Keratinocyte (primary cell): ENCODE measurements around the gene CHN2. TPM values are rescaled to one million over a fixed set of nuclear protein-coding genes. Genes with fewer than 3 reads are reported as not detected.

Experiments
- DNase-seq: peaks from one replicate; pipeline ENCODE4 v3.0.0-alpha.2; 2011; ENCODE audit warnings: low read depth, missing footprints, low spot score
- FAIRE-seq: peaks from 2 replicates; lab custom pipeline; 2011; peaks lifted over from hg19 to GRCh38; lab: Jason Lieb, UNC
- H2AFZ ChIP-seq: 2 replicates; pipeline ENCODE4 v1.6.0; 2012; ENCODE audit warnings: low read length, control low read depth, inconsistent platforms; ENCODE audit not compliant: control insufficient read depth
- H3K27ac ChIP-seq: 2 replicates; pipeline ENCODE4 v1.5.1; 2011; ENCODE audit warnings: low read length; ENCODE audit not compliant: control insufficient read depth, insufficient read depth
- H3K27me3 ChIP-seq: 3 replicates; pipeline ENCODE4 v1.6.0; 2011; ENCODE audit warnings: low read length; ENCODE audit not compliant: control insufficient read depth, insufficient read depth; ENCODE audit errors: extremely low read depth
- H3K36me3 ChIP-seq, 2 experiments: 2 replicates in 1 of 2; 3 replicates in 1 of 2; pipeline ENCODE4 v1.5.1; 2011; ENCODE audit warnings: low read length in 2 of 2, mild to moderate bottlenecking in 1 of 2; ENCODE audit not compliant: control insufficient read depth in 2 of 2, insufficient read depth in 2 of 2; ENCODE audit errors: extremely low read depth in 1 of 2
- H3K4me1 ChIP-seq: 3 replicates; pipeline ENCODE4 v1.5.1; 2011; ENCODE audit warnings: low read length; ENCODE audit not compliant: control insufficient read depth, insufficient read depth; ENCODE audit errors: extremely low read depth
- H3K4me2 ChIP-seq: 3 replicates; pipeline ENCODE4 v1.6.0; 2011; ENCODE audit warnings: low read depth, low read length; ENCODE audit not compliant: control insufficient read depth, insufficient read depth; ENCODE audit errors: extremely low read depth
- H3K4me3 ChIP-seq, 3 experiments: fragments of 200-600 bp in 1 of 3; sonication (generic) in 1 of 3; 2 replicates in 2 of 3; 3 replicates in 1 of 3; pipeline ENCODE4 v1.5.1; 2011 to 2016; ENCODE audit warnings: low read length in 3 of 3, mild to moderate bottlenecking in 3 of 3, control low read depth in 2 of 3, inconsistent platforms in 1 of 3, low read depth in 1 of 3, mixed read lengths in 1 of 3, mixed run types in 1 of 3, moderate library complexity in 1 of 3; ENCODE audit not compliant: control insufficient read depth in 2 of 3, insufficient read depth in 2 of 3; ENCODE audit errors: extremely low read depth in 1 of 3
- H3K79me2 ChIP-seq: 2 replicates; pipeline ENCODE4 v1.6.0; 2012; ENCODE audit warnings: low read length; ENCODE audit not compliant: control insufficient read depth, insufficient read depth
- H3K9ac ChIP-seq: 3 replicates; pipeline ENCODE4 v1.6.0; 2011; ENCODE audit warnings: low read length; ENCODE audit not compliant: control insufficient read depth, insufficient read depth; ENCODE audit errors: extremely low read depth
- H3K9me1 ChIP-seq: 3 replicates; pipeline ENCODE4 v1.6.0; 2011; ENCODE audit warnings: low read length; ENCODE audit not compliant: control insufficient read depth, insufficient read depth; ENCODE audit errors: extremely low read depth
- H3K9me3 ChIP-seq: 2 replicates; pipeline ENCODE4 v1.5.1; 2012; ENCODE audit warnings: low read depth, low read length; ENCODE audit not compliant: control insufficient read depth
- H4K20me1 ChIP-seq: 3 replicates; pipeline ENCODE4 v1.6.0; 2011; ENCODE audit warnings: low read length; ENCODE audit not compliant: control insufficient read depth, insufficient read depth; ENCODE audit errors: extremely low read depth
- CTCF ChIP-seq, 3 experiments: IDR thresholded peaks in 1 of 3; conservative IDR thresholded peaks in 1 of 3; optimal IDR thresholded peaks in 1 of 3; 2 replicates in 2 of 3; 3 replicates in 1 of 3; pipeline versions ENCODE3 to v1.5.1; 2011; ENCODE audit warnings: low read length in 3 of 3, mild to moderate bottlenecking in 3 of 3, moderate library complexity in 2 of 3, control low read depth in 1 of 3, inconsistent platforms in 1 of 3; ENCODE audit not compliant: insufficient read depth in 2 of 3; ENCODE audit errors: extremely low read depth in 1 of 3
- EZH2 ChIP-seq: IDR thresholded peaks from one replicate; pipeline ENCODE4 v1.6.1; 2012; ENCODE audit warnings: inconsistent platforms, mild to moderate bottlenecking, low read length, moderate library complexity
- dilution Hi-C: fragments of 300-500 bp; cut with MboI; formaldehyde crosslinking; loops from one replicate; pipeline ENCODE4 v1.7.0; 2020; ENCODE audit warnings: low sequenced_read_pairs; ENCODE audit not compliant: extremely low pct_ligation_motif_present
- polyA plus RNA-seq, 5 experiments: library from polyadenylated mRNA; depleted of rRNA in 3 of 5; stranded (reverse) in 3 of 5; stranded (forward) in 1 of 5; unstranded in 1 of 5; fragments of >200 nt; gene quantifications; 1 replicate in 1 of 5; 2 replicates in 3 of 5; 3 replicates in 1 of 5; pipeline versions ENCODE4 v1.2.1 to v1.2.3, GENCODE V29; 2011 to 2012; ENCODE audit warnings: missing spikeins in 2 of 5, low read depth in 1 of 5, low replicate concordance in 1 of 5

Gene CHN2
- polyA plus RNA-seq, 1 donor (not counting 4 experiments of a cell fraction or from before 2014, with no cell fraction given) = 1.8 TPM

DNA sequence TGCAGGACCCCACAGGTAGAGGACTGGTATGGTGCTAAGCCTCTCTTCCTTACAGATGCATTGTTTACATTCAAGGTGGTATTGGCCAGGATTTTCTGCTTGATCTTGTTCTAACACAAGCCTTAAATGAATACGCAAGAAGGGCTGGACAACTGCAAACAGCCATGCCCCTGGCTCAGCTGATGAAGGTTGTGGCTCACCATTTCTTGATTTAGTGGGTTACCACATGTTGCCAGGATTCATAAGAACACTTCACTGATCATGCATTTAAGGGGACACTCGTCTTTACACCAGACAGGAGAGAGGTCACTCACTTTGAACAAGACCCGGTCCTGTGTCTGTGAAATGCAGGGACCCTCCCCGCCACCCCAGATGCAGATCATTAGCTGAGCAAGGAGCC is 82.2 kb downstream of the CHN2 start:
- Histone ChIP-seq H3K79me2 (no peaks in the 10 kb centered on the region), H3K9me1 (no peaks in the 10 kb centered on the region), H3K4me3 (no peak overlapping the region), H2AFZ (no peak overlapping the region), H3K27ac (no peak overlapping the region), H4K20me1 (no peaks in the 10 kb centered on the region), H3K4me2 (no peak overlapping the region), H3K9me3 (no peaks in the 10 kb centered on the region), H3K27me3 (no peaks in the 10 kb centered on the region), H3K4me1 (peaks cover 7% of the 10 kb centered on the region), H3K9ac (no peak overlapping the region), H3K36me3 (no peaks in the 10 kb centered on the region)
- FAIRE-seq = no peak
- dilution Hi-C loops = no loop called here
- TF ChIP-seq CTCF (optimal IDR thresholded peaks at IDR 0.05 in 1 of 3, IDR thresholded peaks at IDR 0.05 in 1 of 3, conservative IDR thresholded peaks at IDR 0.05 in 1 of 3; ENCODE audit: extremely low read depth in 1 of 3, insufficient read depth in 2 of 3, low read length in 3 of 3) (no peak), EZH2 (no peak)
- no peak for DNase-seq

- Histone ChIP-seq H4K20me1 (no peaks in the 10 kb centered on the region), H3K9me3 (no peaks in the 10 kb centered on the region), H3K4me3 (no peak overlapping the region), H3K27me3 (no peaks in the 10 kb centered on the region), H3K9ac (no peak overlapping the region), H2AFZ (no peak overlapping the region), H3K4me1 (peaks cover 12% of the 10 kb centered on the region), H3K27ac (no peak overlapping the region), H3K79me2 (no peaks in the 10 kb centered on the region), H3K4me2 (no peak overlapping the region), H3K36me3 (no peaks in the 10 kb centered on the region), H3K9me1 (no peaks in the 10 kb centered on the region)
- no peak for FAIRE-seq
- dilution Hi-C loops = no loop called here
- DNase-seq = no peak
- TF ChIP-seq CTCF (optimal IDR thresholded peaks at IDR 0.05 in 1 of 3, IDR thresholded peaks at IDR 0.05 in 1 of 3, conservative IDR thresholded peaks at IDR 0.05 in 1 of 3; ENCODE audit: extremely low read depth in 1 of 3, insufficient read depth in 2 of 3, low read length in 3 of 3) (no peak), EZH2 (no peak)
Measured at GRCh38 chr7:29277436-29278215, 83.1 kb downstream of the CHN2 start.
